ENCODE measurements around the gene RANBP1. TPM values are rescaled to one million over a fixed set of nuclear protein-coding genes. Genes with fewer than 3 reads are reported as not detected.

RANBP1 gene
- total RNA-seq, 1 donor from 2014 or later = 142 TPM

- DNase-seq (ENCODE audit: low spot score) = no peak
- H3K4me1 Mint-ChIP-seq (ENCODE audit: unreplicated experiment) = no peaks in the 10 kb centered on the region
- TF ChIP-seq, protein P1, sequence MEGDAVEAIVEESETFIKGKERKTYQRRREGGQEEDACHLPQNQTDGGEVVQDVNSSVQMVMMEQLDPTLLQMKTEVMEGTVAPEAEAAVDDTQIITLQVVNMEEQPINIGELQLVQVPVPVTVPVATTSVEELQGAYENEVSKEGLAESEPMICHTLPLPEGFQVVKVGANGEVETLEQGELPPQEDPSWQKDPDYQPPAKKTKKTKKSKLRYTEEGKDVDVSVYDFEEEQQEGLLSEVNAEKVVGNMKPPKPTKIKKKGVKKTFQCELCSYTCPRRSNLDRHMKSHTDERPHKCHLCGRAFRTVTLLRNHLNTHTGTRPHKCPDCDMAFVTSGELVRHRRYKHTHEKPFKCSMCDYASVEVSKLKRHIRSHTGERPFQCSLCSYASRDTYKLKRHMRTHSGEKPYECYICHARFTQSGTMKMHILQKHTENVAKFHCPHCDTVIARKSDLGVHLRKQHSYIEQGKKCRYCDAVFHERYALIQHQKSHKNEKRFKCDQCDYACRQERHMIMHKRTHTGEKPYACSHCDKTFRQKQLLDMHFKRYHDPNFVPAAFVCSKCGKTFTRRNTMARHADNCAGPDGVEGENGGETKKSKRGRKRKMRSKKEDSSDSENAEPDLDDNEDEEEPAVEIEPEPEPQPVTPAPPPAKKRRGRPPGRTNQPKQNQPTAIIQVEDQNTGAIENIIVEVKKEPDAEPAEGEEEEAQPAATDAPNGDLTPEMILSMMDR (IDR thresholded peaks at IDR 0.05; ENCODE audit: unreplicated experiment) = no peak
- peaks cover 5% of the 10 kb centered on the region for H3K27me3 Mint-ChIP-seq (ENCODE audit: unreplicated experiment)
- H3K27ac Mint-ChIP-seq (ENCODE audit: unreplicated experiment) = no peak overlapping the region
- peaks cover 60% of the 10 kb centered on the region for H3K36me3 Mint-ChIP-seq (ENCODE audit: low read depth, unreplicated experiment)
- no peaks in the 10 kb centered on the region for H3K9me3 Mint-ChIP-seq (ENCODE audit: unreplicated experiment)
- peak overlapping the region; percentile 49 for H3K4me3 Mint-ChIP-seq (ENCODE audit: unreplicated experiment)
Observed at GRCh38 chr22:20096574-20097420, 19.1 kb upstream of the RANBP1 start.

DNA sequence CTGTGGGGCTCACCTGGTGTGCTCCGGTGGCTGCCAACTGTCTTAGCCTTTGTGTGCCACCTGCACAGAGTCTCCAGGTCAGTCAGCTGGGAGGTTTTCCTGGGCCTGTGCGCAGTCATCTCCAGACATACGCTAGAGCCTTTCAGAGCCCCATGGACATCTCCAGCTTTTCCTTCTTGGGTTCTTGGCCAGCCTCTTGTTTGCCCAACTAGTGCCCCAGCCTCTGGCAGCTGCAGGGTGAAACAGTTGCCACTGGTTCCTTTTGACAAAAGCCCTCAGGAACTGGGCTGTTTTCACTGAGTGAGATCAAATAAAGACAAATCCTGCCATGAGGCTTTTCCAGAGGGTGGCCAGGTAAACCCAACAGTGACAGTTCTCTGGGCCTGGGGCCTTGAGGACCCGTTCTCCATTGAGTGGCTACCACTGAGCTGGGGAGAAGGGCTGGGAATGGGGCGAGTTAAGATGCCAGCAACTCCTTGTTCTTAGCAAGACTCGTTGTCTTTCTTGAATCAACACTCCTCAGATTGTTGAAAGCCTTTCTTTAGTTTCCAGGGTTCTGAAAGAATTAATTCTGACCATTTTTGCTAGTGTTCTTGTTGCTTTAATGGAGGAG is 16.7 kb upstream of the RANBP1 start:
- Mint-ChIP-seq H3K4me1 (ENCODE audit: unreplicated experiment) (no peaks in the 10 kb centered on the region), H3K36me3 (ENCODE audit: low read depth, unreplicated experiment) (peaks cover 65% of the 10 kb centered on the region), H3K9me3 (ENCODE audit: unreplicated experiment) (no peaks in the 10 kb centered on the region), H3K4me3 (ENCODE audit: unreplicated experiment) (no peak overlapping the region), H3K27me3 (ENCODE audit: unreplicated experiment) (peaks cover 7% of the 10 kb centered on the region), H3K27ac (ENCODE audit: unreplicated experiment) (no peak overlapping the region)
- DNase-seq (ENCODE audit: low spot score) = no peak
- TF ChIP-seq, protein P1 (IDR thresholded peaks at IDR 0.05; ENCODE audit: unreplicated experiment) = no peak

DNA sequence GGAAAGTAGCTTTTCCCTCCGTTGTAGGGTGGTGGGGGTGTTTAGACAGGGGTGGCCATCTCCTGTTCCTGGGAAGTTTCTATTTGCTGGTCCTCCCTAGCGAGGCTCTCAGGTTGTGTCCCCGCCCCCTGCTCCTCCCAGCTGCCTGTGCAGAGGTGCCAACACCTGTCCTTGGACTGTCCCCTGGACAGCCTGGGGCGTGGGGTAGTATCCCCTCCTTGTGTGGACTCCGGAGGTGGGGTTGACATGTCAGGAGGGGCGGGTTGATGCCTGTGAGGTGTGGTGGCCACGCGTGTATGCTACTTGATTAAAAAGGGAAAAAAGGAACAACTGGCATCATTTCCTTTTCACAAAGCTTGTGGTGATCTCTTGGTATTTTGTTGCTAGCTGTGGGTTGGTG is 14.3 kb upstream of the RANBP1 start:
- Mint-ChIP-seq H3K27me3 (ENCODE audit: unreplicated experiment) (peaks cover 7% of the 10 kb centered on the region), H3K27ac (ENCODE audit: unreplicated experiment) (no peak overlapping the region), H3K9me3 (ENCODE audit: unreplicated experiment) (no peaks in the 10 kb centered on the region), H3K36me3 (ENCODE audit: low read depth, unreplicated experiment) (peaks cover 49% of the 10 kb centered on the region), H3K4me3 (ENCODE audit: unreplicated experiment) (no peak overlapping the region), H3K4me1 (ENCODE audit: unreplicated experiment) (no peaks in the 10 kb centered on the region)
- DNase-seq (ENCODE audit: low spot score) = no peak
- TF ChIP-seq, protein P1 (IDR thresholded peaks at IDR 0.05; ENCODE audit: unreplicated experiment) = no peak

GRCh38 chr22:20102203-20102780 is 13.6 kb upstream of the RANBP1 start:
- Mint-ChIP-seq H3K27ac (ENCODE audit: unreplicated experiment) (no peak overlapping the region), H3K36me3 (ENCODE audit: low read depth, unreplicated experiment) (peaks cover 48% of the 10 kb centered on the region), H3K4me3 (ENCODE audit: unreplicated experiment) (peak overlapping the region; percentile 17), H3K4me1 (ENCODE audit: unreplicated experiment) (no peaks in the 10 kb centered on the region), H3K9me3 (ENCODE audit: unreplicated experiment) (no peaks in the 10 kb centered on the region), H3K27me3 (ENCODE audit: unreplicated experiment) (peaks cover 7% of the 10 kb centered on the region)
- TF ChIP-seq, protein P1 (IDR thresholded peaks at IDR 0.05; ENCODE audit: unreplicated experiment) = peak; percentile 19
- no peak for DNase-seq (ENCODE audit: low spot score)

Measured in endothelial cell (in vitro differentiated cells).